ENCODE measurements around the gene KCNB1. TPM values are rescaled to one million over a fixed set of nuclear protein-coding genes. Genes with fewer than 3 reads are reported as not detected.

Gene KCNB1
- total RNA-seq, 1 donor from 2014 or later: 2.8 TPM

DNA sequence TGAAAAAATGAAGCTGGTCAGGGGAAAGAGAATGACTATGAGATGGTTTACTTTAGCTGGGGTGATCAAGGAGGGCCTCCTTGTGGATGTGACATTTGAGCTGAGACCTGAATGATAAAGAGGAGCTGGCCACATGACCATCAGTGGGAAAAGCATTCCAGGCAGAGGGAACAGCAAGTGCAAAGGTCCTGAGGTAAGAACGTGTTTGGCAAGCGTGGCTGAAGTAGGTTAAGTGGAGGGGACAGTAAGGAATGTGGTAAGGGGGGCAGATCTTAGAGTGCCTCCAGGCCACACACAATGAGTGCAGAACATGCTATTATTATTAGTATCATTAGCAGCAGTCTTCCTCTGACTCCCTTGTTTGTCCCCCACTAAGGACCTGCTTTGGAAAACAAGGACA is 92.6 kb downstream of the KCNB1 start:
- Mint-ChIP-seq H3K36me3 (ENCODE audit: low read depth) (no peaks in the 10 kb centered on the region), H3K27me3 (ENCODE audit: low read depth) (no peaks in the 10 kb centered on the region), H3K4me3 (no peak overlapping the region), H3K4me1 (peaks cover 19% of the 10 kb centered on the region), H3K27ac (ENCODE audit: unreplicated experiment) (no peak overlapping the region), H3K9me3 (no peaks in the 10 kb centered on the region)
- no peak for DNase-seq (ENCODE audit: low read depth, low spot score)
- TF ChIP-seq, protein P1, sequence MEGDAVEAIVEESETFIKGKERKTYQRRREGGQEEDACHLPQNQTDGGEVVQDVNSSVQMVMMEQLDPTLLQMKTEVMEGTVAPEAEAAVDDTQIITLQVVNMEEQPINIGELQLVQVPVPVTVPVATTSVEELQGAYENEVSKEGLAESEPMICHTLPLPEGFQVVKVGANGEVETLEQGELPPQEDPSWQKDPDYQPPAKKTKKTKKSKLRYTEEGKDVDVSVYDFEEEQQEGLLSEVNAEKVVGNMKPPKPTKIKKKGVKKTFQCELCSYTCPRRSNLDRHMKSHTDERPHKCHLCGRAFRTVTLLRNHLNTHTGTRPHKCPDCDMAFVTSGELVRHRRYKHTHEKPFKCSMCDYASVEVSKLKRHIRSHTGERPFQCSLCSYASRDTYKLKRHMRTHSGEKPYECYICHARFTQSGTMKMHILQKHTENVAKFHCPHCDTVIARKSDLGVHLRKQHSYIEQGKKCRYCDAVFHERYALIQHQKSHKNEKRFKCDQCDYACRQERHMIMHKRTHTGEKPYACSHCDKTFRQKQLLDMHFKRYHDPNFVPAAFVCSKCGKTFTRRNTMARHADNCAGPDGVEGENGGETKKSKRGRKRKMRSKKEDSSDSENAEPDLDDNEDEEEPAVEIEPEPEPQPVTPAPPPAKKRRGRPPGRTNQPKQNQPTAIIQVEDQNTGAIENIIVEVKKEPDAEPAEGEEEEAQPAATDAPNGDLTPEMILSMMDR (conservative IDR thresholded peaks at IDR 0.05): no peak

DNA sequence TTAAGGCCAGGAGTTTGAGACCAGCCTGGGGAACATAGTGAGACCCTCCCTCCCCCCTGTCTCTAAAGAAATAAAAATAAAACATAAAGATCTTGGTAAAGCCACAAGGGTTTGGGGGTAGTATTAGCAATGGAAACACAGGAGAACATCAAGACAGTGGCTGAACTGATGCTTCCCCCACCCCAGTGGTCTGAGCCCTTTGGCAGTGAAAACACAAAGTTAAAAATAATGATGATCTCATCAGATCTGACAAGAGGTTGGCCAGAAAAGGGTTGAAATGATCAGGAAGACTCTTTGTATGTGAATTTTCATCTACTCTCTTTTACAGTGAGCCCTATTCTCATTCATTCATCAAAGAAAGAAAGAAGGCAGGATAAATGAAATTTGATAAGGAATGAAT is 93.7 kb downstream of the KCNB1 start:
- Mint-ChIP-seq H3K4me1 (peaks cover 24% of the 10 kb centered on the region), H3K36me3 (ENCODE audit: low read depth) (no peaks in the 10 kb centered on the region), H3K9me3 (no peaks in the 10 kb centered on the region), H3K27ac (ENCODE audit: unreplicated experiment) (no peak overlapping the region), H3K4me3 (no peak overlapping the region), H3K27me3 (ENCODE audit: low read depth) (no peaks in the 10 kb centered on the region)
- TF ChIP-seq, protein P1 (conservative IDR thresholded peaks at IDR 0.05): no peak
- no peak for DNase-seq (ENCODE audit: low read depth, low spot score)

DNA sequence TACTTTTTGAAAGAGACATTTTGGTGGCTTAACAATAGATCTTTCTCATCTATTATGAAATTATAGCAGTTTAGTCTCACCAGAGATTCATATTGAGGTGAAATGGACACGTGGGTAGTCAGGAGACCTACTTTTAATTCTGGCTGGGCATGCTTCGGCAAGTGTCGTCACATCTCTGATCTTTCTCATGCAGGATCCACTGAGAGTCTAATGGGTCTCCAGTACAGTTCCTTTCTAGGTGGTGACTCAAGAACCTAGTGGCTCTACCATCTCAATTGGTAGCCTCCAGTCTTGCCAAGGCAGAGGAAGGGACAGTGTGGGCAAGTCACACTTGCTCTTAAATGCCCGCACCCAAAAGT is 94.9 kb downstream of the KCNB1 start:
- Mint-ChIP-seq H3K27me3 (ENCODE audit: low read depth) (no peaks in the 10 kb centered on the region), H3K9me3 (no peaks in the 10 kb centered on the region), H3K36me3 (ENCODE audit: low read depth) (no peaks in the 10 kb centered on the region), H3K4me3 (no peak overlapping the region), H3K27ac (ENCODE audit: unreplicated experiment) (no peak overlapping the region), H3K4me1 (peaks cover 24% of the 10 kb centered on the region)
- TF ChIP-seq, protein P1 (conservative IDR thresholded peaks at IDR 0.05): no peak
- DNase-seq (ENCODE audit: low read depth, low spot score): no peak

DNA sequence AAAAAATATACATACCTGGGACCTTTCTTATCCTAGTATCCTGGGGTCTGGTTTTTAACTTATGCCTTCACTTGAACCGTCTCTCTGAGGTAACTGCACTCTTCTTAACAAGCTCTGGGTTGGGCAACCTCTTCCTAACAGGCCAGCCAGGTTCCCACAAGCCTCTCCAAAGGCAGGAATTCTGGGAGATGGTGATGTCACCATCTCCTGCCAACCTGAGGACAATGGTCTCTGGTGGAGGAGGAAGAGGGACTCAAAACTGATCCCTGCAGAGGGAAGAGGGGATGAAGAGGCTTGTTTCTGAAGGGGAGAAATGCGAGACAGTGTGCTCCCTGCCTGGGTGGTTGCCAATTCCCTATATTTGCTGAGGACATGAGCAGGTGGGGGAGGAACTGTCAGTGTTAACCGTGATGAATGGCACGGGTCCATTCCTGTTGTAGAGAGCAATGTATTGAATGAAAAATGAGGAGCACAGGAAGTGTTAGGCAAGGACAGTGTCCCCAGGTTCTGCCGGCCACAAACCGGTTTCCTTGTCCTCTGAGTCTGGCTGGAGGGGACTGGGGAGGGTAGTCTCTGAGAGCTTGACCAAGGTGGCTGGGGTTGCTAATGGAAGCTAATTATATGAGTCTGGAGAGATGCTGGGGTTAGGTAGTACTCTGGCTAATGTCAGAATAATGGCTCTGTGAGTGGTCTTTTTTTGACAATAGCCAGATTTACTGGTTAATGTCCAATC is 95.5 kb downstream of the KCNB1 start:
- no peak overlapping the region for H3K4me3 Mint-ChIP-seq
- no peaks in the 10 kb centered on the region for H3K9me3 Mint-ChIP-seq
- no peaks in the 10 kb centered on the region for H3K36me3 Mint-ChIP-seq (ENCODE audit: low read depth)
- H3K4me1 Mint-ChIP-seq: peaks cover 24% of the 10 kb centered on the region
- H3K27me3 Mint-ChIP-seq (ENCODE audit: low read depth): no peaks in the 10 kb centered on the region
- TF ChIP-seq, protein P1 (conservative IDR thresholded peaks at IDR 0.05): no peak
- H3K27ac Mint-ChIP-seq (ENCODE audit: unreplicated experiment): no peak overlapping the region
- DNase-seq (ENCODE audit: low read depth, low spot score): no peak

DNA sequence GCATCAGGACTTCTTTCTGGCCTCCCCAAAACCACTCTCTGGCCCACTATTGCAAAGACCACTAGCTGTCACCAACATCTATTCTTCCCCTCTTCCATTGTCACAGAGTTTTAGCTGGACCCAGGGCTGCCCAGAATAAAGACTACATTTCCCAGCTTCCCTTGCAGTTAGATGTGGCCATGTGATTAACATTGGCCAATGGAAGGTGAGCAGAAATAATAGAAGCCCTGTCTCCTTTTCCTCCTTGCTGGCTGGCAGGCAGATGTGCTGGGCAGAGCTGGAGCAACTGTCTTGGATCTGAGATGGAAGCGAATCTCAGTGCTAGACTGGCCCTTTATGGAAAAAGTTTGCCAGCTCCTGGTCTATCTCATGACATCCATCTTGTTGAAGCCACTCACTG is 97.0 kb downstream of the KCNB1 start:
- no peak for DNase-seq (ENCODE audit: low read depth, low spot score)
- no peak overlapping the region for H3K27ac Mint-ChIP-seq (ENCODE audit: unreplicated experiment)
- TF ChIP-seq, protein P1 (conservative IDR thresholded peaks at IDR 0.05): no peak
- H3K4me1 Mint-ChIP-seq: peaks cover 19% of the 10 kb centered on the region
- no peaks in the 10 kb centered on the region for H3K9me3 Mint-ChIP-seq
- H3K36me3 Mint-ChIP-seq (ENCODE audit: low read depth): no peaks in the 10 kb centered on the region
- H3K4me3 Mint-ChIP-seq: no peak overlapping the region
- H3K27me3 Mint-ChIP-seq (ENCODE audit: low read depth): no peaks in the 10 kb centered on the region

Measured in neural crest cell (in vitro differentiated cells).